ENCODE results near the gene RASA3. TPM values are rescaled to one million over a fixed set of nuclear protein-coding genes. Genes with fewer than 3 reads are reported as not detected.

The RASA3 gene
- polyA plus RNA-seq, 1 donor from 2014 or later, result 8.5 TPM

GRCh38 chr13:114032126-114032799 lies 100.2 kb downstream of the RASA3 start:
- H3K27ac ChIP-seq (ENCODE audit: low read length), result no peak overlapping the region
- no peaks in the 10 kb centered on the region for H3K36me3 ChIP-seq (ENCODE audit: insufficient read depth, low read length)
- no peak overlapping the region for H3K4me3 ChIP-seq (ENCODE audit: low read length)
- H3K9me3 ChIP-seq (ENCODE audit: low read length), result no peaks in the 10 kb centered on the region
- H4K20me1 ChIP-seq (ENCODE audit: insufficient read depth), result no peaks in the 10 kb centered on the region
- no peaks in the 10 kb centered on the region for H3K79me2 ChIP-seq (replicated peaks; ENCODE audit: insufficient read depth, low read length)
- H3K9ac ChIP-seq (ENCODE audit: low read length), result no peak overlapping the region
- no peak for TF ChIP-seq MXI1 (conservative IDR thresholded peaks at IDR 0.05; ENCODE audit: poor library complexity, severe bottlenecking)
- TF ChIP-seq CTCF (IDR thresholded peaks at IDR 0.05; ENCODE audit: poor library complexity, severe bottlenecking), result no peak
- TF ChIP-seq RAD21 (conservative IDR thresholded peaks at IDR 0.05), result no peak
- no peak for TF ChIP-seq POLR2AphosphoS5 (IDR thresholded peaks at IDR 0.05)
- TF ChIP-seq TAF1 (IDR thresholded peaks at IDR 0.05; ENCODE audit: low read depth), result no peak
- TF ChIP-seq REST (IDR thresholded peaks at IDR 0.05; ENCODE audit: borderline replicate concordance), result no peak
- TF ChIP-seq EP300 (conservative IDR thresholded peaks at IDR 0.05; ENCODE audit: poor library complexity, severe bottlenecking), result no peak
- no peak for TF ChIP-seq SMC3 (conservative IDR thresholded peaks at IDR 0.05; ENCODE audit: poor library complexity)
- TF ChIP-seq EZH2 (IDR thresholded peaks at IDR 0.05; ENCODE audit: borderline replicate concordance, insufficient read depth, low read length, poor library complexity, severe bottlenecking), result no peak
- H2AFZ ChIP-seq (ENCODE audit: low read depth, low read length), result no peak overlapping the region
- H3K27me3 ChIP-seq (ENCODE audit: insufficient read depth, low read depth, low read length), result no peaks in the 10 kb centered on the region
- no peaks in the 10 kb centered on the region for H3F3A ChIP-seq (ENCODE audit: insufficient read depth, low read length, poor library complexity, severe bottlenecking)
- H3K4me2 ChIP-seq (ENCODE audit: low read length), result no peak overlapping the region
- H3K9me2 ChIP-seq (ENCODE audit: insufficient read depth, low read length), result no peaks in the 10 kb centered on the region

- Histone ChIP-seq H4K20me1 (ENCODE audit: insufficient read depth) (no peaks in the 10 kb centered on the region), H3K27me3 (ENCODE audit: insufficient read depth, low read depth, low read length) (no peaks in the 10 kb centered on the region), H2AFZ (ENCODE audit: low read depth, low read length) (no peak overlapping the region), H3K27ac (ENCODE audit: low read length) (no peak overlapping the region), H3K36me3 (ENCODE audit: insufficient read depth, low read length) (no peaks in the 10 kb centered on the region), H3K4me3 (ENCODE audit: low read length) (no peak overlapping the region), H3K4me2 (ENCODE audit: low read length) (no peak overlapping the region), H3K9me3 (ENCODE audit: low read length) (no peaks in the 10 kb centered on the region), H3F3A (ENCODE audit: insufficient read depth, low read length, poor library complexity, severe bottlenecking) (no peaks in the 10 kb centered on the region), H3K9ac (ENCODE audit: low read length) (no peak overlapping the region), H3K79me2 (replicated peaks; ENCODE audit: insufficient read depth, low read length) (no peaks in the 10 kb centered on the region), H3K9me2 (ENCODE audit: insufficient read depth, low read length) (no peaks in the 10 kb centered on the region)
- no peak for TF ChIP-seq SMC3 (conservative IDR thresholded peaks at IDR 0.05; ENCODE audit: poor library complexity)
- TF ChIP-seq EZH2 (IDR thresholded peaks at IDR 0.05; ENCODE audit: borderline replicate concordance, insufficient read depth, low read length, poor library complexity, severe bottlenecking), result no peak
- no peak for TF ChIP-seq REST (IDR thresholded peaks at IDR 0.05; ENCODE audit: borderline replicate concordance)
- no peak for TF ChIP-seq CTCF (IDR thresholded peaks at IDR 0.05; ENCODE audit: poor library complexity, severe bottlenecking)
- no peak for TF ChIP-seq RAD21 (conservative IDR thresholded peaks at IDR 0.05)
- no peak for TF ChIP-seq TAF1 (IDR thresholded peaks at IDR 0.05; ENCODE audit: low read depth)
- no peak for TF ChIP-seq EP300 (conservative IDR thresholded peaks at IDR 0.05; ENCODE audit: poor library complexity, severe bottlenecking)
- TF ChIP-seq POLR2AphosphoS5 (IDR thresholded peaks at IDR 0.05), result no peak
- TF ChIP-seq MXI1 (conservative IDR thresholded peaks at IDR 0.05; ENCODE audit: poor library complexity, severe bottlenecking), result no peak
Observed at GRCh38 chr13:114031631-114032030, 100.8 kb downstream of the RASA3 start.
